ENCODE results near the gene LZTS2. TPM values are rescaled to one million over a fixed set of nuclear protein-coding genes. Genes with fewer than 3 reads are reported as not detected.
A peak's percentile ranks its signal among the peaks of the same experiment; 100 is the strongest.

LZTS2 gene
- total and polyA plus RNA-seq, 2 of the 8 experiments (the other 6 are each of a cell fraction or from before 2014, with no cell fraction given), result 75.7 to 99.5 TPM

DNA sequence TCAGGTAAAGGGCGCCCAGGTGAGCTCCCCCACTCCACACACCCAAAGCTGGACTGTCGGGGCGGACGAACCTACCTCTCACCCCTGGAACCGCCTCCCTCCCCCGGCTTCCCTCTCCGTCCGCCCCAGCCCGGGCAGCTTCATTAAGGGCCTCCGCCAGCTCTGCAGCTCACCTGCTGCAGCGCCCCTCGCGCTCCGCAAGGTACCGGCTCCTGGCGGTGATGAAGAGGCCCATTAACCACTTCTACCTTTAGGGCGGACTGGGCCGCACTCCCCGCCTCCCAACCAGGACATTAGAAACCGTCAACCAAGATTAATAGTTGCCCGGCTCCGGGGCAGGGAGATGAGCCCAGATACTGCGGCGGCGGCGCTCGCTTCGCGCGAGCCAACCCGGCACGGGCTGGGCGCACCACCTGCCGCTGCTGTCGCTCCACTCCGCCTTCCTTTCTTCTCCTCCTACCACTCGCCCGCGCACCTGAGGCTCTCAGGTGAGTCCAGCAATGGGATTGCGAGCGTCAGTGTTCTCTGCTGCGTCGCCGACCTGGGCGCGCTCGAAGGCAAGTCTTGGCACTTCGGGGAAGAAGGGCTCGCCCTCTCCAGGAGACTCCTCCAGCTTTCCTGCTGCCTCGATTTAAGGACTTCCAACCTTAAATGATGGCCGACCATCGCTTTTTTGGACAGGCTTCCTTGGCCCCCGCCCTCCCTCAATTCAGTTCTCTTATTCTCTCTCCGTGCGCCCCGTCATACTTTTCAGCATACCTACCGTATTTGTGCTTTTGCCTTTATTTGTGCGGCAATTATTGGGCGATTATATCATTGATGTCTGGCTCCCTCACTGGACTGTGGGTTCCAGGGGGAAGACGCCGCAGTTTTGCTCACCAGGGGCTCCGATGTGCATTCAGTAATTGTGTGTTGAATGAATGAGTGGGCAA, 48.6 kb downstream of the LZTS2 start:
- H3K14ac ChIP-seq (ENCODE audit: insufficient read length), result no peak overlapping the region
- H3K23ac ChIP-seq (ENCODE audit: insufficient read length), result no peak overlapping the region
- H2BK15ac ChIP-seq (ENCODE audit: low read length), result no peak overlapping the region
- H3K36me3 ChIP-seq (ENCODE audit: control insufficient read depth in 2 of 4, insufficient read depth in 4 of 4, low read length in 3 of 4), result no peaks in the 10 kb centered on the region
- no peak overlapping the region for H4K5ac ChIP-seq (ENCODE audit: insufficient read length, low read depth, low read length)
- no peak for FAIRE-seq
- H4K20me1 ChIP-seq (replicated peaks in 1 of 2; ENCODE audit: control insufficient read depth in 1 of 2, insufficient read depth in 2 of 2, low read length in 2 of 2), result peaks cover 11 to 14% of the 10 kb centered on the region in 2 experiments
- no peak overlapping the region for H2BK120ac ChIP-seq (replicated peaks; ENCODE audit: low read depth, low read length)
- H3K23me2 ChIP-seq (ENCODE audit: low read depth, low read length), result peaks cover 5% of the 10 kb centered on the region; the same call in 1 of the 2 replicates
- peak overlapping the region; percentile 67 to 71 for H3K4me2 ChIP-seq (ENCODE audit: insufficient read depth in 1 of 2, low read depth in 2 of 2, low read length in 2 of 2)
- no peak overlapping the region for H4K8ac ChIP-seq (ENCODE audit: extremely low read depth, insufficient read depth, low read length)
- H3K79me1 ChIP-seq (ENCODE audit: low read depth, low read length), result no peaks in the 10 kb centered on the region
- H3K27me3 ChIP-seq (replicated peaks in 1 of 4; ENCODE audit: control insufficient read depth in 3 of 4, extremely low read depth in 1 of 4, insufficient read depth in 3 of 4, low read length in 3 of 4), result peaks cover 45 to 84% (median 73%) of the 10 kb centered on the region in 4 experiments
- H3K9ac ChIP-seq (replicated peaks in 1 of 4; ENCODE audit: extremely low read depth in 1 of 4, low read depth in 3 of 4, low read length in 3 of 4), result no peak overlapping the region
- H3K4me3 ChIP-seq (ENCODE audit: extremely low read depth in 1 of 4, insufficient read depth in 2 of 4, low read depth in 3 of 4, low read length in 4 of 4), result peak overlapping the region in 3 of 4 experiments; percentile 20 to 44 (median 20); a peak in 5 of 8 replicates
- CTCF ChIA-PET (ENCODE audit: partially characterized antibody), result interaction anchor here (0.6 to 59.5 kb wide), 10 partner anchors 1 to 1527 kb away, joined by 3 to 2176 read pairs (median 17); partner anchors contain the start of genes KAZALD1, PDZD7 and SFXN3
- H2BK12ac ChIP-seq (ENCODE audit: low read depth, low read length), result no peak overlapping the region
- no peak overlapping the region for H3K18ac ChIP-seq (ENCODE audit: extremely low read depth, low read length)
- POLR2A ChIA-PET (ENCODE audit: partially characterized antibody), result interaction anchor here (8.1 kb wide), 1 partner anchor 14 kb away, joined by 85 read pairs; the partner anchor contains the start of gene KAZALD1
- H2AFZ ChIP-seq (ENCODE audit: low read length), result no peak overlapping the region
- peaks cover 9 to 26% (median 19%) of the 10 kb centered on the region in 4 experiments for H3K4me1 ChIP-seq (replicated peaks in 1 of 4; ENCODE audit: control insufficient read depth in 3 of 4, insufficient read depth in 4 of 4, low read length in 3 of 4)
- 6% methylated on average over 62 of the region's 62 CpGs; no CpG with 5 or more reads in 1 of the 2 experiments for whole genome bisulfite sequencing, 2 experiments (ENCODE audit: extremely low coverage in 1 of 2, insufficient coverage in 1 of 2, insufficient read length in 1 of 2, insufficient replicate concordance in 2 of 2, low coverage in 1 of 2, low lambda C conversion rate in 2 of 2, missing lambda C conversion rate in 1 of 2)
- H3K56ac ChIP-seq (replicated peaks; ENCODE audit: insufficient read length, low read depth, low read length), result no peak overlapping the region
- peak in 1 of 2 experiments; percentile 82 for DNase-seq (ENCODE audit: low read depth in 1 of 2, low spot score in 2 of 2)
- no peak overlapping the region for H2AK5ac ChIP-seq (ENCODE audit: low read depth, low read length)
- H3K4ac ChIP-seq (replicated peaks; ENCODE audit: insufficient read length, low read depth, low read length), result no peak overlapping the region
- H3K27ac ChIP-seq (ENCODE audit: low read depth, low read length), result no peak overlapping the region
- no peaks in the 10 kb centered on the region for H3K9me3 ChIP-seq (ENCODE audit: insufficient read depth in 2 of 2, low read depth in 1 of 2, low read length in 1 of 2)
- H2BK20ac ChIP-seq (ENCODE audit: low read length), result no peak overlapping the region
- no peaks in the 10 kb centered on the region for H3K79me2 ChIP-seq (ENCODE audit: control insufficient read depth in 1 of 2, insufficient read depth in 2 of 2, low read length in 2 of 2)
- no peak overlapping the region for H2BK5ac ChIP-seq (ENCODE audit: low read depth, low read length)
- no peak overlapping the region for H4K91ac ChIP-seq (replicated peaks; ENCODE audit: insufficient read length, low read length)
- TF ChIP-seq RAD21 (IDR thresholded peaks at IDR 0.05 in 1 of 2, conservative IDR thresholded peaks at IDR 0.05 in 1 of 2; ENCODE audit: low read depth in 2 of 2, low read length in 2 of 2) (0 out of 4 replicates have a peak, but pooled peaks of 1 of the 2 experiments have one; percentile 1), SUZ12 (IDR thresholded peaks at IDR 0.05; ENCODE audit: low read length) (peak; percentile 77; the same call in 1 of the 2 replicates), RNF2 (IDR thresholded peaks at IDR 0.05; ENCODE audit: borderline replicate concordance, low read depth, low read length, missing control alignments, poor library complexity, severe bottlenecking) (peak; percentile 40), TAF1 (IDR thresholded peaks at IDR 0.05; ENCODE audit: low read depth, low read length) (no peak)
- TF ChIP-seq, protein P1, sequence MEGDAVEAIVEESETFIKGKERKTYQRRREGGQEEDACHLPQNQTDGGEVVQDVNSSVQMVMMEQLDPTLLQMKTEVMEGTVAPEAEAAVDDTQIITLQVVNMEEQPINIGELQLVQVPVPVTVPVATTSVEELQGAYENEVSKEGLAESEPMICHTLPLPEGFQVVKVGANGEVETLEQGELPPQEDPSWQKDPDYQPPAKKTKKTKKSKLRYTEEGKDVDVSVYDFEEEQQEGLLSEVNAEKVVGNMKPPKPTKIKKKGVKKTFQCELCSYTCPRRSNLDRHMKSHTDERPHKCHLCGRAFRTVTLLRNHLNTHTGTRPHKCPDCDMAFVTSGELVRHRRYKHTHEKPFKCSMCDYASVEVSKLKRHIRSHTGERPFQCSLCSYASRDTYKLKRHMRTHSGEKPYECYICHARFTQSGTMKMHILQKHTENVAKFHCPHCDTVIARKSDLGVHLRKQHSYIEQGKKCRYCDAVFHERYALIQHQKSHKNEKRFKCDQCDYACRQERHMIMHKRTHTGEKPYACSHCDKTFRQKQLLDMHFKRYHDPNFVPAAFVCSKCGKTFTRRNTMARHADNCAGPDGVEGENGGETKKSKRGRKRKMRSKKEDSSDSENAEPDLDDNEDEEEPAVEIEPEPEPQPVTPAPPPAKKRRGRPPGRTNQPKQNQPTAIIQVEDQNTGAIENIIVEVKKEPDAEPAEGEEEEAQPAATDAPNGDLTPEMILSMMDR (IDR thresholded peaks at IDR 0.05; ENCODE audit: control extremely low read depth in 1 of 3, insufficient read depth in 1 of 3, low read depth in 1 of 3, low read length in 3 of 3), result peak; percentile 26 to 47 (median 30)
- TF ChIP-seq, protein P2, sequence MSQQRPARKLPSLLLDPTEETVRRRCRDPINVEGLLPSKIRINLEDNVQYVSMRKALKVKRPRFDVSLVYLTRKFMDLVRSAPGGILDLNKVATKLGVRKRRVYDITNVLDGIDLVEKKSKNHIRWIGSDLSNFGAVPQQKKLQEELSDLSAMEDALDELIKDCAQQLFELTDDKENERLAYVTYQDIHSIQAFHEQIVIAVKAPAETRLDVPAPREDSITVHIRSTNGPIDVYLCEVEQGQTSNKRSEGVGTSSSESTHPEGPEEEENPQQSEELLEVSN (IDR thresholded peaks at IDR 0.05), result peak; percentile 57; the same call in 1 of the 2 replicates
